ENCODE results near the gene STIMATE.

DNA sequence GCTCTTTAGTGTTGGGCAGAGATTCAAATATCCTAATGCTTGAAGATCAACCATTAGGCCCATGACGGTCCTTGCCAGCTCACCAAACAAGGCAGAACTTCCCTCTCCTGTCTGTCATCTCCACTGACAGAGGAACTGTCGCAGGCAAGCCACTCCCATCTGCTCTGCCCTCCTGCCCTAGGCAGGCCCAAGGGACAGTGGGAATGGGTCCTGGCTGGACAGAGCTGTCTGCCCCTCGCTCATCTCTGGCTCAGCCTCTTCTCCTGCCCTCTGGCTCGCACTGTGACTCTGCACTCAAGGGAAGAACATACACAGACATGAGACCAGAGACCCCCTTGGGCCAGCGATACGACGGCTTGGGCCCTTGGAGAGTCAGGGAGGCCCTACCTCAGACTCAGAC is 54.9 kb downstream of the STIMATE start:
- TF ChIP-seq, protein P1, sequence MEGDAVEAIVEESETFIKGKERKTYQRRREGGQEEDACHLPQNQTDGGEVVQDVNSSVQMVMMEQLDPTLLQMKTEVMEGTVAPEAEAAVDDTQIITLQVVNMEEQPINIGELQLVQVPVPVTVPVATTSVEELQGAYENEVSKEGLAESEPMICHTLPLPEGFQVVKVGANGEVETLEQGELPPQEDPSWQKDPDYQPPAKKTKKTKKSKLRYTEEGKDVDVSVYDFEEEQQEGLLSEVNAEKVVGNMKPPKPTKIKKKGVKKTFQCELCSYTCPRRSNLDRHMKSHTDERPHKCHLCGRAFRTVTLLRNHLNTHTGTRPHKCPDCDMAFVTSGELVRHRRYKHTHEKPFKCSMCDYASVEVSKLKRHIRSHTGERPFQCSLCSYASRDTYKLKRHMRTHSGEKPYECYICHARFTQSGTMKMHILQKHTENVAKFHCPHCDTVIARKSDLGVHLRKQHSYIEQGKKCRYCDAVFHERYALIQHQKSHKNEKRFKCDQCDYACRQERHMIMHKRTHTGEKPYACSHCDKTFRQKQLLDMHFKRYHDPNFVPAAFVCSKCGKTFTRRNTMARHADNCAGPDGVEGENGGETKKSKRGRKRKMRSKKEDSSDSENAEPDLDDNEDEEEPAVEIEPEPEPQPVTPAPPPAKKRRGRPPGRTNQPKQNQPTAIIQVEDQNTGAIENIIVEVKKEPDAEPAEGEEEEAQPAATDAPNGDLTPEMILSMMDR (IDR thresholded peaks at IDR 0.05) = no peak
- TF ChIP-seq POLR2A (IDR thresholded peaks at IDR 0.05) = no peak

Measured in adrenal gland (tissue), 5 donors.